Measurements from ENCODE around the gene ARHGEF10L. TPM values are rescaled to one million over a fixed set of nuclear protein-coding genes. Genes with fewer than 3 reads are reported as not detected.

The ARHGEF10L gene
- total RNA-seq, 2 donors from 2014 or later: 226 to 301 TPM

GRCh38 chr1:17616731-17617279 lies 77.3 kb downstream of the ARHGEF10L start:
- DNase-seq (ENCODE audit: low spot score) (no peak), ATAC-seq (ENCODE audit: insufficient number of reproducible peaks, low FRiP score, low read depth) (no peak)
- peak overlapping the region; percentile 97 to 99 for H3K27ac ChIP-seq
- no peaks in the 10 kb centered on the region for H3K27me3 ChIP-seq (replicated peaks; ENCODE audit: insufficient read depth)
- H3K4me1 ChIP-seq (ENCODE audit: control insufficient read depth in 1 of 2, low read depth in 2 of 2): peaks cover 50 to 84% of the 10 kb centered on the region in 2 donors
- H3K4me3 ChIP-seq: no peak overlapping the region
- no peak for TF ChIP-seq CTCF (IDR thresholded peaks at IDR 0.05)
- H3K9me3 ChIP-seq: no peaks in the 10 kb centered on the region
- peaks cover 38% of the 10 kb centered on the region for H3K36me3 ChIP-seq

DNA sequence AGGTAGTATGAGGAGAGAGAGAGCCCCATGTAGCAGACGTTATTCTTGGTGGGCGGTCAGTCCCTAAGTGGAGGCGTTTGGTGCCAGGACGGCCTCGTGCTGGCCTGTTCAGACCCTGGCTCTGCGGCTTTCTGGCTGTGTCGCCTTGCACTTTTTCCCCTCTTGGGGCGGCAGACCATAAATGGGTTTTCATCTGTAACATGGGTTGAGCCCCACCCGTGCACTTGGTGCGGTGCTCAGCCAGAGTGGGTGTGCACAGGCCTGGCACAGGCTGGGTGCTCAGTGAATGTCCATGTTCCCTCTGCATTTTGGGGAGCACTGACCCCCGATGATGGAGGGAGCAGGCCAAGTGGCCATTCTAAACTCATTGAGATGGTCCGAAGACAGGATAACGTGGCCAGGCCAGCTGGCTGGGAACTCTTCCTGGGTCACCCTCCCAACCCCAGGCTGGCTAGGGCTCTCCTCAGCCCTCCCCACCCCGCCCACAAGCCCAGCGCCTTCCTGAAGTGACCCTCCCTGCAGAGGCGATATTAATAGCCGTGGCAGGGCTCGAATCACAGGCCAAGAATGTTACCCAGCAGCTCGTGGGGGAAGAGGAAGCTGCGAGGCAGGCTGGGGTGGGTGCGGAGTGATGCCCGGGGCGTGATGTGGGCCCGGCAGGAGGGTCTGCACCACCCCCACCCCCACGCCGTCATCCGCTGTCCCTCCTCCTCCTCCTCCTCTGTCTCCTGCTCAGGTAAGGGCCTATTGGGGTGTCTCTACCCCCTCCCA lies 78.5 kb downstream of the ARHGEF10L start:
- Histone ChIP-seq H3K4me3 (peak overlapping the region; percentile 78), H3K27me3 (replicated peaks; ENCODE audit: insufficient read depth) (no peaks in the 10 kb centered on the region), H3K27ac (peak overlapping the region; percentile 97 to 99), H3K4me1 (ENCODE audit: control insufficient read depth in 1 of 2, low read depth in 2 of 2) (peaks cover 51 to 94% of the 10 kb centered on the region in 2 donors), H3K9me3 (no peaks in the 10 kb centered on the region), H3K36me3 (peaks cover 37% of the 10 kb centered on the region)
- TF ChIP-seq CTCF (IDR thresholded peaks at IDR 0.05): peak; percentile 27
- ATAC-seq (ENCODE audit: insufficient number of reproducible peaks, low FRiP score, low read depth) (peak; percentile 90), DNase-seq (ENCODE audit: low spot score) (peak; percentile 71)

DNA sequence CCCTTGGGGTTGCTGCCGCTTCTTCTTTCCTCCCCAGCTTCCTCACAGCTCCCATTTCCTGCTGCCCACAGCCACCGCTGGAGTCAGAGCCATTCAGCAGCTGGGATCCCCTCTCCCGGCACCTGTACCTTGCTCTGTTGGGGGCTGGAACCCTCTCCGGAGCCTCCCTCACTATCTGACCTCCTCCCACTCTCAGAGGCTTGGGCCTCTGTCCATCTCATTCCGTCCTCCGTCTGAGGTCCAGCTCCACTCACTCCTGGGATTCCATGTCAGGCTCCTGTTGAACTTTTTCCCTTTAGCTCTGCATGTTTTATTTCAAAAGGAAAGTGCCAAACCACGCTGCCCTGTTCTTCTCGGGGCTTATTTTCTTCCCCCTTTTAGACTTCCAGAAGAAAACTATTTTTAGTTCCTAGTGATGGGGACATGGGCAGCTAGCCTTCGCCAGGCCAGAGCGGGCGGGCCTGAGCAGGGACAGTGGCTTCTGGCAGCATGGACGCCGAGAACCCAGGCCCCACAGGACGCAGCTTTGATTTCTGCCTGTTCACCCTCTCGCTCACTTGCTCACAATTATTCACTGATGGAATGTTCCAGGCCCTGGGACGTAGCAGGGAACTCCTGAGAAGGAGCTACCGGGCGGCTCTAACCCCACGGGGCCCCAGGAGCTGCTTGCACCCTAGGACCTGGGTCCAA lies 79.2 kb downstream of the ARHGEF10L start:
- H3K36me3 ChIP-seq: peaks cover 37% of the 10 kb centered on the region
- peak overlapping the region; percentile 97 to 99 for H3K27ac ChIP-seq
- no peaks in the 10 kb centered on the region for H3K27me3 ChIP-seq (replicated peaks; ENCODE audit: insufficient read depth)
- ATAC-seq (ENCODE audit: insufficient number of reproducible peaks, low FRiP score, low read depth) (peak; percentile 26), DNase-seq (ENCODE audit: low spot score) (no peak)
- peak overlapping the region; percentile 78 for H3K4me3 ChIP-seq
- H3K4me1 ChIP-seq (ENCODE audit: control insufficient read depth in 1 of 2, low read depth in 2 of 2): peaks cover 51 to 94% of the 10 kb centered on the region in 2 donors
- TF ChIP-seq CTCF (IDR thresholded peaks at IDR 0.05): no peak
- no peaks in the 10 kb centered on the region for H3K9me3 ChIP-seq

DNA sequence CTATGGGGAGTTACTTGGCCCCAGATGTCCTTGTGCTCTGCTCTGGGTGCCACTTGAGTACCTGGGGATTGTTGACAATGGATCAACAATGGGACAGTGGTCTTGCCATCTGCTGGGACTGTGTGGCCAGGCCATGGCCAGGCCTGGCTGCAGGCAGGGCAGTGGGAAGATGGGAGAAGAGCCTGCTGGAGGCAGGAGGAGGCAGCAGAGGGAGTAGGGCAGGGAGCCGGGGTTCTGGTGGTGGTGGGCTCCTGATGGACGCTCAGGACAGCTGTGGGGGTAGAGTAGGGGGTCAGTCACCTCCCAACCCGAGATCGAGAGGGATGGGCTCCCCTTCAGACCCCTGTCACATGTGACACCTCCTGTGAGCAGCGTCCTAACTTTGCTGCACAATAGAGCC lies 81.0 kb downstream of the ARHGEF10L start:
- Histone ChIP-seq H3K27me3 (replicated peaks; ENCODE audit: insufficient read depth) (no peaks in the 10 kb centered on the region), H3K4me1 (ENCODE audit: control insufficient read depth in 1 of 2, low read depth in 2 of 2) (peaks cover 60 to 96% of the 10 kb centered on the region in 2 donors), H3K27ac (peak overlapping the region; percentile 97 to 99), H3K4me3 (peak overlapping the region; percentile 78), H3K9me3 (no peaks in the 10 kb centered on the region), H3K36me3 (peaks cover 47% of the 10 kb centered on the region)
- ATAC-seq (ENCODE audit: insufficient number of reproducible peaks, low FRiP score, low read depth): no peak
- DNase-seq (ENCODE audit: low spot score): no peak
- TF ChIP-seq CTCF (IDR thresholded peaks at IDR 0.05): no peak

GRCh38 chr1:17621691-17622090 lies 82.2 kb downstream of the ARHGEF10L start:
- peaks cover 53 to 94% of the 10 kb centered on the region in 2 donors for H3K4me1 ChIP-seq (ENCODE audit: control insufficient read depth in 1 of 2, low read depth in 2 of 2)
- H3K4me3 ChIP-seq: no peak overlapping the region
- DNase-seq (ENCODE audit: low spot score): no peak
- peak overlapping the region; percentile 97 to 99 for H3K27ac ChIP-seq
- H3K27me3 ChIP-seq (replicated peaks; ENCODE audit: insufficient read depth): no peaks in the 10 kb centered on the region
- H3K36me3 ChIP-seq: peaks cover 50% of the 10 kb centered on the region
- no peak for ATAC-seq (ENCODE audit: insufficient number of reproducible peaks, low FRiP score, low read depth)
- TF ChIP-seq CTCF (IDR thresholded peaks at IDR 0.05): no peak
- H3K9me3 ChIP-seq: no peaks in the 10 kb centered on the region

All from thoracic aorta (tissue), 2 donors.